ENCODE measurements around the gene MUCL3.

GRCh38 chr6:30893001-30893591, 47.7 kb upstream of the MUCL3 start:
- TF ChIP-seq CTCF (conservative IDR thresholded peaks at IDR 0.05; ENCODE audit: low read length) (peak; percentile 38), EZH2phosphoT487 (IDR thresholded peaks at IDR 0.05; ENCODE audit: borderline replicate concordance, low read depth, low read length) (no peak)

All from OCI-LY7 (cell line).